Nephron progenitor cell (in vitro differentiated cells): Measurements from ENCODE around the gene CDKL1.

Experiments used
- DNase-seq: peaks from one replicate; pipeline ENCODE4 v3.0.0; 2021
- H3K27ac Mint-ChIP-seq: 2 replicates; pipeline ENCODE4 v1.8.0; 2021; ENCODE audit warnings: mild to moderate bottlenecking, moderate library complexity, mixed read lengths
- H3K27me3 Mint-ChIP-seq: 2 replicates; pipeline ENCODE4 v1.8.0; 2021; ENCODE audit warnings: mild to moderate bottlenecking, low read depth, mixed read lengths; ENCODE audit not compliant: poor library complexity
- H3K36me3 Mint-ChIP-seq: 2 replicates; pipeline ENCODE4 v1.8.0; 2021; ENCODE audit warnings: low read depth, mixed read lengths
- H3K4me1 Mint-ChIP-seq: 2 replicates; pipeline ENCODE4 v1.8.0; 2021; ENCODE audit warnings: mixed read lengths
- H3K4me3 Mint-ChIP-seq: 2 replicates; pipeline ENCODE4 v1.8.0; 2021; ENCODE audit warnings: mild to moderate bottlenecking, moderate library complexity, mixed read lengths
- H3K9me3 Mint-ChIP-seq: 2 replicates; pipeline ENCODE4 v1.8.0; 2021; ENCODE audit warnings: mild to moderate bottlenecking, moderate library complexity, mixed read lengths
- TF ChIP-seq, protein P1 (sequence below): fragments of 200-600 bp; sonication (generic); IDR thresholded peaks from 2 replicates; pipeline ENCODE4 v1.5.0; 2021; ENCODE audit warnings: antibody characterized with exemption

CDKL1 gene

GRCh38 chr14:50310445-50310844 is 86.2 kb downstream of the CDKL1 start:
- H3K4me3 Mint-ChIP-seq: peak overlapping the region; percentile 81
- no peak for DNase-seq
- peaks cover 28% of the 10 kb centered on the region for H3K9me3 Mint-ChIP-seq
- H3K4me1 Mint-ChIP-seq: peaks cover 21% of the 10 kb centered on the region
- TF ChIP-seq, protein P1, sequence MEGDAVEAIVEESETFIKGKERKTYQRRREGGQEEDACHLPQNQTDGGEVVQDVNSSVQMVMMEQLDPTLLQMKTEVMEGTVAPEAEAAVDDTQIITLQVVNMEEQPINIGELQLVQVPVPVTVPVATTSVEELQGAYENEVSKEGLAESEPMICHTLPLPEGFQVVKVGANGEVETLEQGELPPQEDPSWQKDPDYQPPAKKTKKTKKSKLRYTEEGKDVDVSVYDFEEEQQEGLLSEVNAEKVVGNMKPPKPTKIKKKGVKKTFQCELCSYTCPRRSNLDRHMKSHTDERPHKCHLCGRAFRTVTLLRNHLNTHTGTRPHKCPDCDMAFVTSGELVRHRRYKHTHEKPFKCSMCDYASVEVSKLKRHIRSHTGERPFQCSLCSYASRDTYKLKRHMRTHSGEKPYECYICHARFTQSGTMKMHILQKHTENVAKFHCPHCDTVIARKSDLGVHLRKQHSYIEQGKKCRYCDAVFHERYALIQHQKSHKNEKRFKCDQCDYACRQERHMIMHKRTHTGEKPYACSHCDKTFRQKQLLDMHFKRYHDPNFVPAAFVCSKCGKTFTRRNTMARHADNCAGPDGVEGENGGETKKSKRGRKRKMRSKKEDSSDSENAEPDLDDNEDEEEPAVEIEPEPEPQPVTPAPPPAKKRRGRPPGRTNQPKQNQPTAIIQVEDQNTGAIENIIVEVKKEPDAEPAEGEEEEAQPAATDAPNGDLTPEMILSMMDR: no peak
- H3K36me3 Mint-ChIP-seq: peaks cover 62% of the 10 kb centered on the region
- H3K27ac Mint-ChIP-seq: peak overlapping the region; percentile 41
- peaks cover 5% of the 10 kb centered on the region for H3K27me3 Mint-ChIP-seq

DNA sequence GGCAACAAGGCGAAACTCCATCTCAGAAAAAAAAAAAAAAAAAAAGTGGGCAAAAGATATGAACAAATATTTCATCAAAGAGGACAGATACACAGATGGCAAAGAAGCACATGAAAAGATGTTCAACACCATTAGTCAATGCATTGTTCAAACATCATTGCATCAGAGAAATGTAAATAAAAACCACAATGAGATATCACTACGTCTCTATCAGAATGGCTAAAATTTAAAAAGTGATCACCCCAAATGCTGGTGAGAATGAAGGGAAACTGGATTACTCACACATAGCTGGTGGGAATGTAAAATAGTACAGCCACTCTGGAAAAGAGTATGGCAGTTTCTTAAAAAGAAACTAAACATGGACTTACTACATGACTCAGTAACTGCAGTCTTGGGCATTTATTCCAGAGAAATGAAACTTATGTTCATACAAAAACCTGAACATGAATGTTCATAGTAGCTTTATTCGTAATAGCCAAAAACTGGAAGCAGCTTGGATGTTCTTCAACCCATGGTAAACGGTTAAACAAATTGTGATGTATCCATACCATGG is 88.2 kb downstream of the CDKL1 start:
- Mint-ChIP-seq H3K27me3 (no peaks in the 10 kb centered on the region), H3K36me3 (peaks cover 49% of the 10 kb centered on the region), H3K4me1 (peaks cover 21% of the 10 kb centered on the region), H3K9me3 (peaks cover 13% of the 10 kb centered on the region), H3K4me3 (no peak overlapping the region), H3K27ac (no peak overlapping the region)
- TF ChIP-seq, protein P1: no peak
- DNase-seq: no peak

- H3K9me3 Mint-ChIP-seq: peaks cover 17% of the 10 kb centered on the region
- H3K4me3 Mint-ChIP-seq: no peak overlapping the region
- peaks cover 3% of the 10 kb centered on the region for H3K27me3 Mint-ChIP-seq
- DNase-seq: no peak
- TF ChIP-seq, protein P1: no peak
- H3K27ac Mint-ChIP-seq: no peak overlapping the region
- peaks cover 62% of the 10 kb centered on the region for H3K36me3 Mint-ChIP-seq
- no peaks in the 10 kb centered on the region for H3K4me1 Mint-ChIP-seq
Measured at GRCh38 chr14:50303744-50304471, 92.8 kb downstream of the CDKL1 start.

GRCh38 chr14:50301914-50302313 is 94.8 kb downstream of the CDKL1 start:
- Mint-ChIP-seq H3K9me3 (peaks cover 17% of the 10 kb centered on the region), H3K4me3 (no peak overlapping the region), H3K4me1 (no peaks in the 10 kb centered on the region), H3K27ac (peak overlapping the region; percentile 10), H3K36me3 (peaks cover 63% of the 10 kb centered on the region), H3K27me3 (peaks cover 8% of the 10 kb centered on the region)
- no peak for DNase-seq
- TF ChIP-seq, protein P1: no peak

DNA sequence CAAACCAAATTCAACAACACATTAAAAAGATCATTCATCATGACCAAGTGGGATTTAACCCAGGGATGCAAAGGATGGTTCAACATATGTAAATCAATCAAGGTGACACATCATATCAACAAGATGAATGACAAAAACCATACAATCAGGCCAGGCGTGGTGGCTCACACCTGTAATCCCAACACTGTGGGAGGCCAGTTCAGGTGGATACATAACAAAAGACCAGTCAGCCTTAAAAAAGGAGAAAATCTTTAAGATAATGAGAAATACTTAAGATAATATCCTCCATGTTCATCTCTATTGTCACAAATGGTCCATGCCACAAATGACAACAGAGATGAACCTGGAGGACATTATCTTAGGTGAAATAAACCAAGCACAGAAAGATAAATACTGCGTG is 97.1 kb downstream of the CDKL1 start:
- Mint-ChIP-seq H3K27me3 (peaks cover 8% of the 10 kb centered on the region), H3K4me1 (no peaks in the 10 kb centered on the region), H3K27ac (peak overlapping the region; percentile 34), H3K4me3 (no peak overlapping the region), H3K9me3 (peaks cover 8% of the 10 kb centered on the region), H3K36me3 (peaks cover 52% of the 10 kb centered on the region)
- no peak for DNase-seq
- TF ChIP-seq, protein P1: no peak

DNA sequence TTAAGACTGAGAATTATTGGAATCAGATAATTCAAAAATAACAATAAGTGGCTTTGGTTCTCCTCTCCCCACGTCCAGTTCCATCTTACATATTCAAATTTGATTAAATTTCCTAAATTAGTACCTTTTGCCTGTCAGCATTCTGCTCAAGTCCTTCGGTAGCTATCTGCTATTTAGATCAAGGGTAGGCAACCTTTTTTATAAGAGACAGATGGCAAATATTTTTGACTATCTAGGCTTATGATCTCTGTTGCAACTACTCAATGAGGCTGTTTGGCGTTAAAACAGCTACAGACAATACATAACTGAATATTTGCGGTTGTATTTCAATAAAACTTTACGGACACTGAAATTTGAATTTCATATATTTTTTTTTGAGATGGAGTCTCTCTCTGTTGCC is 106.4 kb downstream of the CDKL1 start:
- no peaks in the 10 kb centered on the region for H3K27me3 Mint-ChIP-seq
- H3K27ac Mint-ChIP-seq: no peak overlapping the region
- no peak for DNase-seq
- H3K36me3 Mint-ChIP-seq: peaks cover 56% of the 10 kb centered on the region
- no peak overlapping the region for H3K4me3 Mint-ChIP-seq
- TF ChIP-seq, protein P1: no peak
- H3K9me3 Mint-ChIP-seq: peaks cover 3% of the 10 kb centered on the region
- H3K4me1 Mint-ChIP-seq: no peaks in the 10 kb centered on the region
